H1 (cell line): ENCODE results near the gene WNT7A. TPM values are rescaled to one million over a fixed set of nuclear protein-coding genes. Genes with fewer than 3 reads are reported as not detected.

Experiments used
- CBX5 ChIP-seq: fragments of 300-800, 300-1000 bp; sonication (generic); IDR thresholded peaks from 2 replicates; pipeline ENCODE4 v1.7.1; 2016; ENCODE audit warnings: antibody characterized with exemption, low read length, low read depth
- CBX8 ChIP-seq: fragments of 300-800, 300-1000 bp; sonication (generic); IDR thresholded peaks from 2 replicates; pipeline ENCODE4 v1.7.1; 2016; ENCODE audit warnings: low read depth, low read length, borderline replicate concordance
- CHD2 ChIP-seq: IDR thresholded peaks from 2 replicates; pipeline ENCODE4 v1.6.1; 2012; ENCODE audit warnings: low read length, improper control_type of control experiment
- CHD7 ChIP-seq: fragments of 300-600 bp; sonication (generic); IDR thresholded peaks from 2 replicates; pipeline ENCODE4 v1.7.1; 2012; ENCODE audit warnings: low read length, moderate library complexity, mild to moderate bottlenecking, inconsistent platforms; ENCODE audit not compliant: insufficient replicate concordance
- RNF2 ChIP-seq: fragments of 200-900, 300-1000 bp; sonication (generic); IDR thresholded peaks from 2 replicates; pipeline ENCODE4 v1.7.1; 2016; ENCODE audit warnings: borderline replicate concordance, low read depth, mild to moderate bottlenecking, antibody characterized with exemption, low read length; ENCODE audit not compliant: poor library complexity, severe bottlenecking; ENCODE audit errors: missing control alignments
- USF2 ChIP-seq: IDR thresholded peaks from 2 replicates; pipeline ENCODE4 v1.6.1; 2011; ENCODE audit warnings: low read length, improper control_type of control experiment
- polyA plus RNA-seq, 7 experiments: library from polyadenylated mRNA; depleted of rRNA in 3 of 7; stranded (reverse) in 5 of 7; unstranded in 2 of 7; fragments of >200 nt in 5 of 7; fragments of 200-250 nt in 2 of 7; gene quantifications; 1 replicate in 5 of 7; 2 replicates in 1 of 7; 4 replicates in 1 of 7; pipeline versions ENCODE4 v1.2.1 to v1.2.3, GENCODE V29; 2011 to 2013; ENCODE audit warnings: missing spikeins in 2 of 7, mixed read lengths in 2 of 7
- total RNA-seq: library from RNA; stranded (reverse); fragmentation: NEBNext Ultra II Directional; extraction: Animal tissue kit (Norgen Biotek cat#: 25700); gene quantifications from 2 replicates; pipeline ENCODE4 v1.2.1, GENCODE V29; 2021

WNT7A gene
- total and polyA plus RNA-seq, 2 of the 8 experiments (the other 6 are each of a cell fraction or from before 2014, with no cell fraction given) = 0.02 TPM; not detected in 1

DNA sequence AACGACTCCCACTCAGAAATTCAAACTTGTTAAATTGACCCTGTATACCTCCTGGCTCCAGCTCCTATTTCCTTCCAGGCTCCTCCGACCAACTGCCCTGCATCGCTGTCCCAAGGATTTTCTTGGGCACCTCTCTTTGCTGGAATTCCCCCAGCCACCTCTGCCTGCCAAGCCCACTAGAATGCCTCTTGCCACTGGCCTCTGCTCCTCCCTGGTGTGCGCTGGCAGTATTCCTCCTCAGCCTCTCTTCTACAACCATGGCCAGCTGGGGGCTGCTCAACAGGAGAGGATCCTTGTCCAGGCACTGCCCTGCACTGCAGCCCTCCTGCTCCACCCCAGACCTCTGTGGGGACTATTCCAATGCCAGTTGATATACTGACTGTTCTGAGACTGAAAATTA is 7.4 kb downstream of the WNT7A start (continued):
- TF ChIP-seq CHD7 (no peak), CBX5 (no peak), RNF2 (no peak), USF2 (no peak), CBX8 (no peak), CHD2 (no peak)
- TF ChIP-seq, all 59 proteins: peak for 0
